B cell (primary cell): ENCODE data around the gene MAN1A2. TPM values are rescaled to one million over a fixed set of nuclear protein-coding genes. Genes with fewer than 3 reads are reported as not detected.
"Not testable (repeated sequence)": the region's sequence is repeated elsewhere in the genome, so short reads cannot be mapped to it uniquely, and the experiment has no call there.

Source experiments
- ATAC-seq: fragments of 200-7000 bp; cut with Tn5 transposase; one replicate; pipeline ENCODE4 v1.10.0; 2021; ENCODE audit warnings: low read depth, mild to moderate bottlenecking, moderate number of reproducible peaks, moderate library complexity
- CTCF ChIA-PET: fragments of 350-600 bp; sonication (Branson Sonifier 250); formaldehyde crosslinking; loops from one replicate; lab custom pipeline; 2021; ENCODE audit warnings: antibody characterized with exemption, inconsistent platforms; lab: Charles Lee
- POLR2A ChIA-PET: fragments of 350-600 bp; sonication (Branson Sonifier 250); formaldehyde crosslinking; loops from one replicate; lab custom pipeline; 2021; ENCODE audit warnings: antibody characterized with exemption; lab: Charles Lee
- DNase-seq: peaks from one replicate; pipeline ENCODE4 v3.0.0; 2013
- H2AFZ ChIP-seq: 2 replicates; pipeline ENCODE4 v1.6.1; 2012; ENCODE audit warnings: mild to moderate bottlenecking, low read depth, low read length; ENCODE audit not compliant: insufficient read depth, poor library complexity, severe bottlenecking
- H3K27ac ChIP-seq, 2 donors: 1 replicate in 1 of 2; 2 replicates in 1 of 2; pipeline ENCODE4 v1.5.1; 2012 to 2013; ENCODE audit warnings: low read length in 2 of 2, mild to moderate bottlenecking in 2 of 2, moderate library complexity in 1 of 2
- H3K27me3 ChIP-seq, 4 experiments: fragments of 200-600 bp in 1 of 4; sonication (generic) in 1 of 4; replicated peaks in 1 of 4; 1 replicate in 2 of 4; 2 replicates in 2 of 4; pipeline versions ENCODE4 v1.6.1 to v1.7.0; 2013 to 2016; ENCODE audit warnings: low read length in 3 of 4, mild to moderate bottlenecking in 2 of 4, mixed read lengths in 1 of 4, moderate library complexity in 1 of 4; ENCODE audit not compliant: insufficient read depth in 4 of 4, control insufficient read depth in 3 of 4; ENCODE audit errors: control extremely low read depth in 1 of 4
- H3K36me3 ChIP-seq, 2 experiments: replicated peaks in 1 of 2; 1 replicate in 1 of 2; 2 replicates in 1 of 2; pipeline versions ENCODE4 v1.6.1 to v1.7.1; 2013; ENCODE audit warnings: low read length in 1 of 2; ENCODE audit not compliant: insufficient read depth in 2 of 2, control insufficient read depth in 1 of 2; ENCODE audit errors: control extremely low read depth in 1 of 2, extremely low read depth in 1 of 2
- H3K4me1 ChIP-seq, 2 donors: fragments of 200-600 bp in 1 of 2; sonication (generic) in 1 of 2; 1 replicate in 1 of 2; 2 replicates in 1 of 2; pipeline versions ENCODE4 v1.5.1 to v1.6.1; 2013 to 2017; ENCODE audit warnings: low read length in 2 of 2; ENCODE audit not compliant: control insufficient read depth in 2 of 2, insufficient read depth in 2 of 2
- H3K4me2 ChIP-seq: replicated peaks from 2 replicates; pipeline ENCODE3; 2012; ENCODE audit warnings: mild to moderate bottlenecking, low read depth, low read length; ENCODE audit not compliant: poor library complexity, severe bottlenecking
- H3K4me3 ChIP-seq, 5 experiments: fragments of 200-600 bp in 1 of 5; sonication (generic) in 1 of 5; 1 replicate in 3 of 5; 2 replicates in 2 of 5; pipeline versions ENCODE4 v1.5.1 to v1.7.0; 2011 to 2016; ENCODE audit warnings: low read length in 4 of 5, mild to moderate bottlenecking in 4 of 5, low read depth in 2 of 5, control low read depth in 1 of 5, moderate library complexity in 1 of 5; ENCODE audit not compliant: insufficient read depth in 1 of 5; ENCODE audit errors: control extremely low read depth in 1 of 5, extremely low read depth in 1 of 5
- H3K79me2 ChIP-seq: fragments of 200-600 bp; sonication (generic); one replicate; pipeline ENCODE4 v1.6.0; 2016; ENCODE audit warnings: low read length; ENCODE audit not compliant: control insufficient read depth, insufficient read depth
- H3K9ac ChIP-seq: fragments of 200-600 bp; sonication (generic); 2 replicates; pipeline ENCODE4 v1.6.1; 2017; ENCODE audit warnings: mild to moderate bottlenecking, low read length, moderate library complexity
- H3K9me3 ChIP-seq, 3 donors: one replicate each; pipeline versions ENCODE4 v1.6.1 to v1.7.1; 2013; ENCODE audit warnings: low read length in 2 of 3; ENCODE audit not compliant: control insufficient read depth in 2 of 3, insufficient read depth in 1 of 3; ENCODE audit errors: control extremely low read depth in 1 of 3
- H4K20me1 ChIP-seq: 2 replicates; pipeline ENCODE4 v1.6.0; 2012; ENCODE audit warnings: mild to moderate bottlenecking, low read length; ENCODE audit not compliant: insufficient read depth, control insufficient read depth, poor library complexity, severe bottlenecking
- H3K27ac Mint-ChIP-seq: one replicate; pipeline ENCODE4 v1.8.0; 2021; ENCODE audit warnings: mixed read lengths
- H3K27me3 Mint-ChIP-seq: one replicate; pipeline ENCODE4 v1.8.0; 2021; ENCODE audit warnings: mixed read lengths
- H3K4me1 Mint-ChIP-seq: one replicate; pipeline ENCODE4 v1.8.0; 2021; ENCODE audit warnings: mixed read lengths
- H3K4me3 Mint-ChIP-seq: one replicate; pipeline ENCODE4 v1.8.0; 2021; ENCODE audit warnings: mixed read lengths
- H3K9me3 Mint-ChIP-seq: one replicate; pipeline ENCODE4 v1.8.0; 2022; ENCODE audit warnings: mixed read lengths; ENCODE audit not compliant: insufficient read depth
- WGBS: methylation state at CpG from one replicate; pipeline ENCODE4 v1.1.5; 2013; ENCODE audit warnings: missing lambda C conversion rate; ENCODE audit not compliant: insufficient coverage; 5-methylcytosine and 5-hydroxymethylcytosine counted together
- intact Hi-C: fragments of 100-400 bp; cut with micrococcal nuclease; formaldehyde crosslinking; loops from one replicate; pipeline ENCODE4 v1.10.0; 2022
- polyA plus RNA-seq: library from polyadenylated mRNA; depleted of rRNA; stranded (reverse); fragments of >200 nt; gene quantifications from 2 replicates; pipeline ENCODE4 v1.2.3, GENCODE V29; 2012
- total RNA-seq, 2 donors: library from RNA; stranded (reverse); fragments of 120-200 nt in 1 of 2; gene quantifications; 1 replicate in 1 of 2; 2 replicates in 1 of 2; pipeline versions ENCODE4 v1.2.3 to v1.2.4, GENCODE V29; 2013 to 2022

Gene MAN1A2
- total and polyA plus RNA-seq, 2 donors (not counting 1 experiment from before 2014, with no cell fraction given): 4.6 to 55.6 TPM

DNA sequence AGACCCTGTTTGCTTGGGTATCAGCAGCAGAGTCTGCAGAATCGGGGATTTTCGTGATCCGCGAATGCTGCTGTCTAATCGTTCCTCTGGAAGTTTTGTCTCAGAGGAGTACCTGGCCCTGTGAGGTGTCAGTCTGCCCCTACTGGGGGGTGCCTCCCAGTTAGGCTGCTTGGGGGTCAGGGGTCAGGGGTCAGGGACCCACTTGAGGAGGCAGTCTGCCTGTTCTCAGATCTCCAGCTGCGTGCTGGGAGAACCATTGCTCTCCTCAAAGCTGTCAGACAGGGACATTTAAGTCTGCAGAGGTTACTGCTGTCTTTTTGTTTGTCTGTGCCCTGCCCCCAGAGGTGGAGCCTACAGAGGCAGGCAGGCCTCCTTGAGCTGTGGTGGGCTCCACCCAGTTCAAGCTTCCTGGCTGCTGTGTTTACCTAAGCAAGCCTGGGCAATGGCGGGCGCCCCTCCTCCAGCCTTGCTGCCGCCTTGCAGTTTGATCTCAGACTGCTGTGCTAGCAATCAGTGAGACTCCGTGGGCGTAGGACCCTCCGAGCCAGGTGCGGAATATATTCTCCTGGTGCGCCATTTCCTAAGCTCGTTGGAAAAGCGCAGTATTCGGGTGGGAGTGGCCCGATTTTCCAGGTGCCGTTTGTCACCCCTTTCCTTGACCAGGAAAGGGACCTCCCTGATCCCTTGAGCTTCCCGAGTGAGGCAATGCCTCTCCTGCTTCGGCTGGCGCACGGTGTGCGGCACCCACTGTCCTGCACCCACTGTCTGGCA, 9.2 kb upstream of the MAN1A2 start:
- intact Hi-C loops, H3K4me2 ChIP-seq, H3K9me3 ChIP-seq, H3K27ac Mint-ChIP-seq, H3K27me3 ChIP-seq, H3K27ac ChIP-seq, H4K20me1 ChIP-seq, H3K36me3 ChIP-seq, DNase-seq, H3K27me3 Mint-ChIP-seq, H3K4me3 Mint-ChIP-seq, H2AFZ ChIP-seq, H3K9me3 Mint-ChIP-seq, ATAC-seq, POLR2A ChIA-PET, H3K9ac ChIP-seq, H3K4me3 ChIP-seq: not testable (repeated sequence)
- H3K79me2 ChIP-seq: peaks cover 21% of the 10 kb centered on the region
- peaks cover 15% of the 10 kb centered on the region for H3K4me1 Mint-ChIP-seq
- 97% methylated on average over 23 of the region's 24 CpGs for WGBS
- CTCF ChIA-PET: interaction anchor here (0.7 kb wide), 1 partner anchor 16 kb away, joined by 3 read pairs; no protein-coding TSS in a partner anchor
- H3K4me1 ChIP-seq: peaks cover 13% of the 10 kb centered on the region in 2 donors

DNA sequence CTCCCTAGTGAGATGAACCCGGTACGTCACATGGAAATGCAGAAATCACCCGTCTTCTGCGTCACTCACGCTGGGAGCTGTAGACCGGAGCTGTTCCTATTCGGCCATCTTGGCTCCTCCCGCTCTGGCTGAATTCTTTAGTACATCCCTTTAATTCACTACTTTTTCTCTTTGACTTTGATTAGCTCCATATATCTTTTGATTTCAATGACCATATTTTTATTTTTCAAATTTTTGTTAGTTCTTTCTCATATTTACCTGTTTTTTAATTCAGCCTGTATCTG, 8.7 kb upstream of the MAN1A2 start:
- H2AFZ ChIP-seq, H3K36me3 ChIP-seq, H3K4me3 ChIP-seq, H3K27me3 Mint-ChIP-seq, H4K20me1 ChIP-seq, H3K27ac Mint-ChIP-seq, POLR2A ChIA-PET, DNase-seq, H3K9me3 ChIP-seq, H3K27me3 ChIP-seq, ATAC-seq, H3K27ac ChIP-seq, H3K4me3 Mint-ChIP-seq, H3K4me2 ChIP-seq, H3K9ac ChIP-seq, intact Hi-C loops, H3K9me3 Mint-ChIP-seq: not testable (repeated sequence)
- peaks cover 17% of the 10 kb centered on the region for H3K4me1 Mint-ChIP-seq
- CTCF ChIA-PET: interaction anchor here (0.7 kb wide), 1 partner anchor 17 kb away, joined by 3 read pairs; no protein-coding TSS in a partner anchor
- H3K4me1 ChIP-seq: peaks cover 13 to 15% of the 10 kb centered on the region in 2 donors
- WGBS: 100% methylated on average over 7 of the region's 8 CpGs
- peaks cover 22% of the 10 kb centered on the region for H3K79me2 ChIP-seq
